Stomach (tissue), 9 donors: ENCODE data around the gene PSAP. TPM values are rescaled to one million over a fixed set of nuclear protein-coding genes. Genes with fewer than 3 reads are reported as not detected.
A peak's percentile ranks its signal among the peaks of the same experiment; 100 is the strongest.
"Not testable (repeated sequence)": the region's sequence is repeated elsewhere in the genome, so short reads cannot be mapped to it uniquely, and the experiment has no call there.

Source experiments
- DNase-seq, 2 donors: peaks; one replicate each; pipeline versions ENCODE4 v3.0.0 to v3.0.0-alpha.2; 2013 to 2019
- H3K27ac ChIP-seq, 5 donors: fragments of 200-600 bp in 4 of 5; sonication (generic) in 4 of 5; one replicate each; pipeline ENCODE4 v1.5.1; 2013 to 2019; ENCODE audit warnings: mild to moderate bottlenecking in 1 of 5, moderate library complexity in 1 of 5
- H3K27me3 ChIP-seq, 3 donors: fragments of 200-600 bp; sonication (generic); one replicate each; pipeline ENCODE4 v1.5.1; 2017 to 2019; ENCODE audit warnings: mixed run types in 1 of 3
- H3K36me3 ChIP-seq, 4 donors: fragments of 200-600 bp; sonication (generic); 1 replicate in 3 of 4; 2 replicates in 1 of 4; pipeline ENCODE4 v1.5.1; 2016 to 2019
- H3K4me1 ChIP-seq, 4 donors: fragments of 200-600 bp; sonication (generic); one replicate each; pipeline ENCODE4 v1.5.1; 2016 to 2019
- H3K4me3 ChIP-seq, 4 donors: fragments of 200-600 bp; sonication (generic) in 3 of 4; one replicate each; pipeline ENCODE4 v1.5.1; 2016 to 2019; ENCODE audit warnings: mild to moderate bottlenecking in 1 of 4
- H3K9me3 ChIP-seq, 4 donors: fragments of 200-600 bp; sonication (generic); one replicate each; pipeline ENCODE4 v1.5.1; 2016 to 2019
- CTCF ChIP-seq, 7 experiments: fragments of 450-650 bp in 4 of 7; fragments of 200-600 bp in 3 of 7; sonication (generic) in 3 of 7; IDR thresholded peaks; one replicate each; pipeline ENCODE4 v1.5.1; 2016 to 2019; ENCODE audit warnings: antibody characterized with exemption in 7 of 7, control low read depth in 2 of 7, mild to moderate bottlenecking in 1 of 7
- EP300 ChIP-seq: sonication (generic); formaldehyde crosslinking; IDR thresholded peaks from one replicate; pipeline ENCODE4 v1.6.1; 2017; ENCODE audit warnings: antibody characterized with exemption
- POLR2A ChIP-seq, 4 donors: fragments of 450-650 bp; IDR thresholded peaks; one replicate each; pipeline ENCODE4 v1.6.1; 2016; ENCODE audit warnings: antibody characterized with exemption in 4 of 4, control low read depth in 2 of 4, mild to moderate bottlenecking in 1 of 4, moderate library complexity in 1 of 4
- POLR2AphosphoS5 ChIP-seq, 3 donors: sonication (generic); formaldehyde crosslinking; IDR thresholded peaks; one replicate each; pipeline ENCODE4 v1.6.1; 2016; ENCODE audit warnings: antibody characterized with exemption in 3 of 3
- WGBS, 5 donors: extraction: QIAGEN DNeasy Blood & Tissue Kit in 3 of 5; methylation state at CpG; one replicate each; pipeline versions ENCODE4 v1.1.5 to v1.1.7; 2013 to 2018; 5-methylcytosine and 5-hydroxymethylcytosine counted together
- intact Hi-C: fragments of 100-400 bp; cut with DNase I; formaldehyde crosslinking; loops from one replicate; pipeline ENCODE4 v1.15.1; 2023; ENCODE audit warnings: low total_unique reads
- polyA plus RNA-seq, 3 donors: library from polyadenylated mRNA; stranded (reverse); fragments of 200-250 nt; gene quantifications; one replicate each; pipeline ENCODE4 v1.2.3, GENCODE V29; 2013
- total RNA-seq, 5 donors: library from RNA; depleted of rRNA; stranded (reverse); fragments of >200 nt; gene quantifications; one replicate each; pipeline versions ENCODE4 v1.1.0 to v1.2.3, GENCODE V29; 2014 to 2016
- donor health status: healthy with polysubstance abuse.
- donor health status: Bipolar disorder and iron deficiency.
- donor health status: healthy.

The PSAP gene
- total and polyA plus RNA-seq, 8 donors, result 174 to 709 (median 413) TPM

- peak overlapping the region in 1 of 5 donors; percentile 38 for H3K27ac ChIP-seq
- no peaks in the 10 kb centered on the region for H3K27me3 ChIP-seq
- no peak for DNase-seq
- H3K36me3 ChIP-seq, result no peaks in the 10 kb centered on the region
- intact Hi-C loops, result no loop called here
- no peak overlapping the region for H3K4me3 ChIP-seq
- TF ChIP-seq CTCF (IDR thresholded peaks at IDR 0.05), result no peak
- no peak for TF ChIP-seq EP300
- TF ChIP-seq POLR2A (IDR thresholded peaks at IDR 0.05), result no peak
- no peak for TF ChIP-seq POLR2AphosphoS5 (IDR thresholded peaks at IDR 0.05)
- WGBS, 5 donors, result 31 to 47% (median 36%) methylated on average over 15 to 18 of the region's 18 CpGs
- no peaks in the 10 kb centered on the region for H3K9me3 ChIP-seq
- peaks cover 0 to 28% (median 12%) of the 10 kb centered on the region in 4 donors for H3K4me1 ChIP-seq
Measured at GRCh38 chr10:71878327-71879034, 27.4 kb upstream of the PSAP start.

- H3K9me3 ChIP-seq, result no peaks in the 10 kb centered on the region
- intact Hi-C loops, result no loop called here
- DNase-seq, result no peak
- 67 to 78% (median 73%) methylated on average over 4 of the region's 4 CpGs for WGBS, 5 donors
- peaks cover 0 to 28% (median 12%) of the 10 kb centered on the region in 4 donors for H3K4me1 ChIP-seq
- TF ChIP-seq POLR2AphosphoS5 (IDR thresholded peaks at IDR 0.05) (no peak), CTCF (IDR thresholded peaks at IDR 0.05) (no peak), POLR2A (IDR thresholded peaks at IDR 0.05) (no peak), EP300 (no peak)
- H3K4me3 ChIP-seq, result no peak overlapping the region
- no peaks in the 10 kb centered on the region for H3K27me3 ChIP-seq
- no peak overlapping the region for H3K27ac ChIP-seq
- no peaks in the 10 kb centered on the region for H3K36me3 ChIP-seq
Measured at GRCh38 chr10:71877821-71878220, 26.8 kb upstream of the PSAP start.

- H3K9me3 ChIP-seq, H3K27me3 ChIP-seq, intact Hi-C loops, H3K36me3 ChIP-seq, H3K4me3 ChIP-seq: not testable (repeated sequence)
- peaks cover 8 to 40% (median 13%) of the 10 kb centered on the region in 4 donors for H3K4me1 ChIP-seq
- TF ChIP-seq POLR2AphosphoS5 (IDR thresholded peaks at IDR 0.05), result peak in 1 of 3 donors; percentile 21
- peak in 1 of 2 donors; percentile 78 for DNase-seq
- WGBS, 5 donors, result 63 to 70% (median 69%) methylated on average over 13 of the region's 13 CpGs
- H3K27ac ChIP-seq, result peak overlapping the region in 4 of 5 donors; percentile 11 to 62 (median 49)
Measured at GRCh38 chr10:71874680-71875354, 23.8 kb upstream of the PSAP start.

- H3K4me1 ChIP-seq, result peaks cover 8 to 36% (median 13%) of the 10 kb centered on the region in 4 donors
- 62 to 89% (median 65%) methylated on average over 5 to 7 of the region's 7 CpGs for WGBS, 5 donors
- intact Hi-C loops, result no loop called here
- DNase-seq, result peak in 1 of 2 donors; percentile 65
- H3K4me3 ChIP-seq, result no peak overlapping the region
- TF ChIP-seq CTCF (IDR thresholded peaks at IDR 0.05), result no peak
- TF ChIP-seq POLR2AphosphoS5 (IDR thresholded peaks at IDR 0.05), result no peak
- no peaks in the 10 kb centered on the region for H3K9me3 ChIP-seq
- no peaks in the 10 kb centered on the region for H3K36me3 ChIP-seq
- no peaks in the 10 kb centered on the region for H3K27me3 ChIP-seq
- H3K27ac ChIP-seq, result peak overlapping the region in 3 of 5 donors; percentile 2 to 62 (median 61)
Measured at GRCh38 chr10:71873582-71874211, 22.6 kb upstream of the PSAP start.

- H3K27me3 ChIP-seq, H3K4me3 ChIP-seq, DNase-seq, H3K27ac ChIP-seq, intact Hi-C loops, H3K9me3 ChIP-seq, H3K36me3 ChIP-seq: not testable (repeated sequence)
- WGBS, 5 donors, result 93 to 97% (median 95%) methylated on average over 12 to 28 of the region's 32 CpGs; no CpG with 5 or more reads in 1 of the 5 donors
- peaks cover 8 to 33% (median 21%) of the 10 kb centered on the region in 4 donors for H3K4me1 ChIP-seq
Measured at GRCh38 chr10:71869601-71870000, 18.6 kb upstream of the PSAP start.
